PC-9 (cell line): ENCODE data around the gene SPRYD7. TPM values are rescaled to one million over a fixed set of nuclear protein-coding genes. Genes with fewer than 3 reads are reported as not detected.
"Not testable (repeated sequence)": the region's sequence is repeated elsewhere in the genome, so short reads cannot be mapped to it uniquely, and the experiment has no call there.

Source experiments
- BruUV-seq: library from RNA; stranded (reverse); fragments of 400-500 nt; replicated peaks from 2 replicates; lab custom pipeline; 2021; lab: Mats Ljungman, UMichigan
- CTCF ChIA-PET: fragments of 300-600 bp; sonication (Branson Sonifier 250); formaldehyde crosslinking; loops from one replicate; lab custom pipeline; 2022; ENCODE audit warnings: antibody characterized with exemption; lab: Charles Lee
- POLR2A ChIA-PET: fragments of 300-600 bp; sonication (Branson Sonifier 250); formaldehyde crosslinking; loops from one replicate; lab custom pipeline; 2022; ENCODE audit warnings: antibody characterized with exemption; ENCODE audit not compliant: unreplicated experiment; lab: Charles Lee
- DNase-seq, 2 experiments: peaks; one replicate each; pipeline versions ENCODE4 v3.0.0 to v3.0.0-alpha.2; 2015 to 2022; ENCODE audit warnings: mixed read lengths in 1 of 2
- H2AFZ ChIP-seq: fragments of 200-600 bp; sonication (generic); 2 replicates; pipeline ENCODE4 v1.8.1; 2017; ENCODE audit warnings: antibody characterized with exemption
- H3F3A ChIP-seq: fragments of 200-600 bp; sonication (generic); 2 replicates; pipeline ENCODE4 v1.8.1; 2017; ENCODE audit warnings: antibody characterized with exemption, mild to moderate bottlenecking, low read depth; ENCODE audit not compliant: insufficient read depth
- H3K27ac ChIP-seq: fragments of 200-600 bp; sonication (generic); 2 replicates; pipeline ENCODE4 v1.6.1; 2016; ENCODE audit warnings: mixed run types
- H3K27me3 ChIP-seq: fragments of 200-600 bp; sonication (generic); 2 replicates; pipeline ENCODE4 v1.6.1; 2016; ENCODE audit warnings: low read depth, mixed run types; ENCODE audit not compliant: insufficient read depth
- H3K36me3 ChIP-seq: fragments of 200-600 bp; sonication (generic); 2 replicates; pipeline ENCODE4 v1.6.1; 2016; ENCODE audit warnings: low read depth, mixed run types
- H3K4me1 ChIP-seq: fragments of 200-600 bp; sonication (generic); replicated peaks from 2 replicates; pipeline ENCODE4 v1.6.1; 2016; ENCODE audit warnings: mixed run types; ENCODE audit not compliant: insufficient read depth
- H3K4me2 ChIP-seq: fragments of 200-600 bp; sonication (generic); 2 replicates; pipeline ENCODE4 v1.6.1; 2017; ENCODE audit warnings: mixed run types
- H3K4me3 ChIP-seq: fragments of 200-600 bp; sonication (generic); 2 replicates; pipeline ENCODE4 v1.6.1; 2016; ENCODE audit warnings: mixed run types
- H3K79me2 ChIP-seq: fragments of 200-600 bp; sonication (generic); 2 replicates; pipeline ENCODE4 v1.6.1; 2017; ENCODE audit warnings: low read depth, mixed run types
- H3K9me2 ChIP-seq: fragments of 200-600 bp; sonication (generic); 2 replicates; pipeline ENCODE4 v1.8.1; 2017; ENCODE audit warnings: mild to moderate bottlenecking; ENCODE audit not compliant: insufficient read depth
- H3K9me3 ChIP-seq: fragments of 200-600 bp; sonication (generic); 2 replicates; pipeline ENCODE4 v1.8.1; 2016; ENCODE audit warnings: low read depth; ENCODE audit not compliant: insufficient read depth
- H4K20me1 ChIP-seq: fragments of 200-600 bp; sonication (generic); 2 replicates; pipeline ENCODE4 v1.8.1; 2017; ENCODE audit not compliant: insufficient read depth
- CTCF ChIP-seq: fragments of 200-600 bp; sonication (generic); conservative IDR thresholded peaks from 2 replicates; pipeline ENCODE4 v1.6.1; 2017; ENCODE audit warnings: mixed run types, antibody characterized with exemption, mild to moderate bottlenecking, moderate library complexity
- EZH2 ChIP-seq: fragments of 200-600 bp; sonication (generic); IDR thresholded peaks from 2 replicates; pipeline ENCODE4 v1.8.0; 2017; ENCODE audit warnings: antibody characterized with exemption, low read depth
- intact Hi-C: fragments of 100-400 bp; cut with micrococcal nuclease; formaldehyde crosslinking; loops from one replicate; pipeline ENCODE4 v1.10.0; 2022; ENCODE audit not compliant: unreplicated experiment
- total RNA-seq: library from RNA; stranded (reverse); gene quantifications from 2 replicates; pipeline ENCODE4 v1.2.3, GENCODE V29; 2021

Gene SPRYD7
- total RNA-seq, 1 experiment from 2014 or later, result 6.4 TPM

GRCh38 chr13:49925881-49926418, 10.2 kb downstream of the SPRYD7 start:
- no peaks in the 10 kb centered on the region for H3K27me3 ChIP-seq
- intact Hi-C loops, result no loop called here
- no peaks in the 10 kb centered on the region for H3K9me2 ChIP-seq
- no peaks in the 10 kb centered on the region for H3K9me3 ChIP-seq
- H2AFZ ChIP-seq, result no peak overlapping the region
- H3K79me2 ChIP-seq, result no peaks in the 10 kb centered on the region
- no peak overlapping the region for H3K27ac ChIP-seq
- no TSS peak for BruUV-seq
- ChIA-PET POLR2A (no interaction called here), CTCF (interaction anchor here (0.6 kb wide), 1 partner anchor 76 kb away, joined by 3 read pairs; no protein-coding TSS in a partner anchor)
- H4K20me1 ChIP-seq, result no peaks in the 10 kb centered on the region; the same call in 1 of the 2 replicates
- H3K36me3 ChIP-seq, result 0 out of 2 replicates have a peak, but pooled peaks cover 4% of the 10 kb centered on the region
- no peak overlapping the region for H3K4me3 ChIP-seq
- no peak overlapping the region for H3K4me2 ChIP-seq
- H3F3A ChIP-seq, result no peaks in the 10 kb centered on the region
- no peak for DNase-seq
- TF ChIP-seq EZH2, result no peak
- no peak for TF ChIP-seq CTCF
- no peaks in the 10 kb centered on the region for H3K4me1 ChIP-seq

DNA sequence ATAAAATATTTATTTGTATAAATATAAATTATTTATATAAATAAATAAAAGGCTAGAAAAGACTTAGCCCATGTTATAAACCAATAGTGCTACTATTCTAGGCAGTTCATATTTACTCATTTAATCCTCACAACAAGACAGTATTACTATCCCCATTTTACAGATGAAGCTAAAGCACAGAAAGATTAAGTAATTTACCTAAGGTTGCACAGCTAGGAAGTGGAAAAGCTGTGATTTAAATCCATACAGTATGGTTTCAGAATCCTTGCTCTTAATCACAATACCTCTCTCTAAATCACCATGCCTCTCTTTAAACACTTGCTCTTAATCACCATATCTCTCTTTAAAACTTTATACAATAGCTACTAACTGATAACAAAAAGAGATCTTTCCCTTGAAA, 13.8 kb downstream of the SPRYD7 start:
- Histone ChIP-seq H3K9me3 (no peaks in the 10 kb centered on the region), H3K4me2 (no peak overlapping the region), H3K27ac (no peak overlapping the region), H4K20me1 (no peaks in the 10 kb centered on the region; the same call in 1 of the 2 replicates), H3K36me3 (0 out of 2 replicates have a peak, but pooled peaks cover 4% of the 10 kb centered on the region), H3K79me2 (no peaks in the 10 kb centered on the region), H3F3A (no peaks in the 10 kb centered on the region), H2AFZ (no peak overlapping the region), H3K9me2 (no peaks in the 10 kb centered on the region), H3K4me1 (no peaks in the 10 kb centered on the region), H3K4me3 (no peak overlapping the region), H3K27me3 (no peaks in the 10 kb centered on the region)
- TF ChIP-seq CTCF (no peak), EZH2 (no peak)
- intact Hi-C loops, result no loop called here
- CTCF ChIA-PET, result no interaction called here
- BruUV-seq, result no TSS peak
- DNase-seq, result no peak
- POLR2A ChIA-PET, result interaction anchor here (0.6 to 0.7 kb wide), 2 partner anchors 57 to 1509 kb away, joined by 3 read pairs; partner anchors contain the start of gene LPAR6

- H3K4me2 ChIP-seq, H4K20me1 ChIP-seq, H3K79me2 ChIP-seq, H3K27ac ChIP-seq, H3K36me3 ChIP-seq, H3K9me3 ChIP-seq, CTCF ChIA-PET, H3K27me3 ChIP-seq, BruUV-seq, H3K9me2 ChIP-seq, H2AFZ ChIP-seq, H3K4me3 ChIP-seq, H3K4me1 ChIP-seq, DNase-seq, H3F3A ChIP-seq, intact Hi-C loops, POLR2A ChIA-PET: not testable (repeated sequence)
These were observed 15.2 kb downstream of the SPRYD7 start for GRCh38 chr13:49920969-49921368.

DNA sequence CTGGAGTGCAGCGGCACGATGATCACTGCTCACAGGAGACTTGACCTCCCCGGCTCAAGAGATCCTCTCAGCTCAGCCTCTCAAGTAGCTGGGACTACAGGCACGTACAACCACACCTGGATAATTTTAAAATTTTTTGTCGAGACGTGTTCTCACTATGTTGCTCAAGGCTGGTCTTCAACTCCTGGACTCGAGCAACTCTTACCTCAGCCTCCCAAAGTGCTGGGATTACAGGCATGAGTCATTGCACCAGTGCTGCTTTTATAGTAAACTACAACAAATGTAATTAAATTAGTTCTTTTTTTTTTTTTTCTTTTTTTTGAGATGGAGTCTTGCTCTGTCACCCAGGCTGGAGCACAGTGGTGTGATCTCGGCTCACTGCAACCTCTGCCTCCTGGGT, 18.0 kb downstream of the SPRYD7 start:
- DNase-seq, H4K20me1 ChIP-seq, H2AFZ ChIP-seq, CTCF ChIA-PET, H3K4me1 ChIP-seq, intact Hi-C loops, H3K4me2 ChIP-seq, H3K79me2 ChIP-seq, H3K9me3 ChIP-seq, H3K4me3 ChIP-seq, H3K36me3 ChIP-seq, H3F3A ChIP-seq, BruUV-seq, H3K27me3 ChIP-seq, POLR2A ChIA-PET, H3K9me2 ChIP-seq, H3K27ac ChIP-seq: not testable (repeated sequence)
